Measurements from ENCODE around the gene SEPTIN12. TPM values are rescaled to one million over a fixed set of nuclear protein-coding genes. Genes with fewer than 3 reads are reported as not detected.

SEPTIN12 gene
- total RNA-seq, 1 experiment from 2014 or later: not detected

- TF ChIP-seq POLR2AphosphoS5 (IDR thresholded peaks at IDR 0.05; ENCODE audit: low read depth, low read length) (no peak), SIN3A (IDR thresholded peaks at IDR 0.05; ENCODE audit: borderline replicate concordance, insufficient read depth, low read depth, low read length) (no peak), TCF7L2 (IDR thresholded peaks at IDR 0.05; ENCODE audit: low read depth, low read length) (no peak), REST (IDR thresholded peaks at IDR 0.05; ENCODE audit: insufficient read depth in 1 of 2, low read depth in 2 of 2, low read length in 1 of 2) (no peak), CTCF (IDR thresholded peaks at IDR 0.05) (no peak)
- Histone ChIP-seq H3K27me3 (ENCODE audit: control insufficient read depth, insufficient read depth, low read length) (no peaks in the 10 kb centered on the region), H3K9me3 (ENCODE audit: control insufficient read depth, insufficient read depth, low read depth, low read length) (no peaks in the 10 kb centered on the region), H3K4me1 (ENCODE audit: control insufficient read depth, insufficient read depth, low read length) (0 out of 2 replicates have a peak, but pooled peaks cover 3% of the 10 kb centered on the region), H3K27ac (ENCODE audit: low read length) (no peak overlapping the region), H3K4me3 (ENCODE audit: low read depth in 2 of 2, low read length in 2 of 2) (no peak overlapping the region), H3K36me3 (ENCODE audit: control insufficient read depth, insufficient read depth, low read length) (no peaks in the 10 kb centered on the region)
- in situ Hi-C loops (cut with HindIII; ENCODE audit: low pct_unique_long_range_greater_than_20kb, low sequenced_read_pairs) (no loop called here), intact Hi-C loops (cut with micrococcal nuclease; ENCODE audit: unreplicated experiment) (no loop called here)
- POLR2A ChIA-PET: interaction anchor here (0.6 kb wide), 1 partner anchor 81 kb away, joined by 7 read pairs; no protein-coding TSS in a partner anchor
- CTCF ChIA-PET: no interaction called here
- no TSS peak for BruUV-seq (replicated peaks)
- ATAC-seq (no peak), DNase-seq (ENCODE audit: low read depth, low spot score) (no peak)
Measured at GRCh38 chr16:4776141-4776705, 11.9 kb downstream of the SEPTIN12 start.

GRCh38 chr16:4775005-4775404 lies 13.1 kb downstream of the SEPTIN12 start:
- ChIA-PET CTCF (no interaction called here), POLR2A (no interaction called here)
- intact Hi-C loops (cut with micrococcal nuclease; ENCODE audit: unreplicated experiment): no loop called here
- ATAC-seq: no peak
- Histone ChIP-seq H3K4me3 (ENCODE audit: low read depth in 2 of 2, low read length in 2 of 2) (no peak overlapping the region), H3K27ac (ENCODE audit: low read length) (no peak overlapping the region), H3K36me3 (ENCODE audit: control insufficient read depth, insufficient read depth, low read length) (no peaks in the 10 kb centered on the region), H3K9me3 (ENCODE audit: control insufficient read depth, insufficient read depth, low read depth, low read length) (no peaks in the 10 kb centered on the region), H3K4me1 (ENCODE audit: control insufficient read depth, insufficient read depth, low read length) (no peaks in the 10 kb centered on the region), H3K27me3 (ENCODE audit: control insufficient read depth, insufficient read depth, low read length) (no peaks in the 10 kb centered on the region)
- TF ChIP-seq REST (IDR thresholded peaks at IDR 0.05; ENCODE audit: insufficient read depth in 1 of 2, low read depth in 2 of 2, low read length in 1 of 2) (no peak), CTCF (IDR thresholded peaks at IDR 0.05) (no peak), SIN3A (IDR thresholded peaks at IDR 0.05; ENCODE audit: borderline replicate concordance, insufficient read depth, low read depth, low read length) (no peak), TCF7L2 (IDR thresholded peaks at IDR 0.05; ENCODE audit: low read depth, low read length) (no peak), POLR2AphosphoS5 (IDR thresholded peaks at IDR 0.05; ENCODE audit: low read depth, low read length) (no peak)
- no peak for DNase-seq (ENCODE audit: low read depth, low spot score)
- in situ Hi-C loops (cut with HindIII; ENCODE audit: low pct_unique_long_range_greater_than_20kb, low sequenced_read_pairs): no loop called here
- BruUV-seq (replicated peaks): no TSS peak

All from Panc1 (cell line).